Measurements from ENCODE around the gene ZNF217. TPM values are rescaled to one million over a fixed set of nuclear protein-coding genes. Genes with fewer than 3 reads are reported as not detected.
A peak's percentile ranks its signal among the peaks of the same experiment; 100 is the strongest.

Gene ZNF217
- total RNA-seq, 1 donor from 2014 or later, result 76.3 TPM

- Mint-ChIP-seq H3K4me1 (ENCODE audit: low read depth) (peaks cover 57% of the 10 kb centered on the region), H3K9me3 (ENCODE audit: low read depth) (no peaks in the 10 kb centered on the region), H3K27me3 (no peaks in the 10 kb centered on the region), H3K27ac (peak overlapping the region; percentile 67), H3K36me3 (ENCODE audit: insufficient read depth) (peaks cover 21% of the 10 kb centered on the region), H3K4me3 (ENCODE audit: low read depth) (no peak overlapping the region)
- no peak for TF ChIP-seq CTCF (IDR thresholded peaks at IDR 0.05; ENCODE audit: unreplicated experiment)
- DNase-seq (ENCODE audit: low spot score, unreplicated experiment), result no peak
Measured at GRCh38 chr20:53582251-53582570, 11.4 kb downstream of the ZNF217 start.

GRCh38 chr20:53581444-53582250 lies 12.0 kb downstream of the ZNF217 start:
- Mint-ChIP-seq H3K27me3 (no peaks in the 10 kb centered on the region), H3K9me3 (ENCODE audit: low read depth) (no peaks in the 10 kb centered on the region), H3K4me3 (ENCODE audit: low read depth) (no peak overlapping the region), H3K36me3 (ENCODE audit: insufficient read depth) (peaks cover 21% of the 10 kb centered on the region), H3K4me1 (ENCODE audit: low read depth) (peaks cover 52% of the 10 kb centered on the region), H3K27ac (peak overlapping the region; percentile 67)
- no peak for DNase-seq (ENCODE audit: low spot score, unreplicated experiment)
- no peak for TF ChIP-seq CTCF (IDR thresholded peaks at IDR 0.05; ENCODE audit: unreplicated experiment)

- Mint-ChIP-seq H3K27me3 (no peaks in the 10 kb centered on the region), H3K27ac (peak overlapping the region; percentile 70), H3K36me3 (ENCODE audit: insufficient read depth) (peaks cover 30% of the 10 kb centered on the region), H3K9me3 (ENCODE audit: low read depth) (no peaks in the 10 kb centered on the region), H3K4me1 (ENCODE audit: low read depth) (peaks cover 41% of the 10 kb centered on the region), H3K4me3 (ENCODE audit: low read depth) (no peak overlapping the region)
- TF ChIP-seq CTCF (IDR thresholded peaks at IDR 0.05; ENCODE audit: unreplicated experiment), result peak; percentile 20
- DNase-seq (ENCODE audit: low spot score, unreplicated experiment), result no peak
Measured at GRCh38 chr20:53580376-53581111, 13.1 kb downstream of the ZNF217 start.

GRCh38 chr20:53579581-53580375 lies 13.9 kb downstream of the ZNF217 start:
- TF ChIP-seq CTCF (IDR thresholded peaks at IDR 0.05; ENCODE audit: unreplicated experiment), result no peak
- Mint-ChIP-seq H3K36me3 (ENCODE audit: insufficient read depth) (peaks cover 37% of the 10 kb centered on the region), H3K4me3 (ENCODE audit: low read depth) (peak overlapping the region; percentile 1), H3K4me1 (ENCODE audit: low read depth) (peaks cover 39% of the 10 kb centered on the region), H3K27ac (peak overlapping the region; percentile 70), H3K27me3 (no peaks in the 10 kb centered on the region), H3K9me3 (ENCODE audit: low read depth) (no peaks in the 10 kb centered on the region)
- no peak for DNase-seq (ENCODE audit: low spot score, unreplicated experiment)

GRCh38 chr20:53579266-53579580 lies 14.4 kb downstream of the ZNF217 start:
- H3K4me1 Mint-ChIP-seq (ENCODE audit: low read depth), result peaks cover 36% of the 10 kb centered on the region

More at GRCh38 chr20:53579266-53579580, 14.4 kb downstream of the ZNF217 start:
- Mint-ChIP-seq H3K9me3 (ENCODE audit: low read depth) (no peaks in the 10 kb centered on the region), H3K27me3 (no peaks in the 10 kb centered on the region), H3K4me3 (ENCODE audit: low read depth) (no peak overlapping the region), H3K36me3 (ENCODE audit: insufficient read depth) (peaks cover 39% of the 10 kb centered on the region), H3K27ac (peak overlapping the region; percentile 79)
- no peak for TF ChIP-seq CTCF (IDR thresholded peaks at IDR 0.05; ENCODE audit: unreplicated experiment)
- no peak for DNase-seq (ENCODE audit: low spot score, unreplicated experiment)
